Mesenchymal stem cell (in vitro differentiated cells and primary cell): ENCODE data around the gene TCF4.
A peak's percentile ranks its signal among the peaks of the same experiment; 100 is the strongest.

Experiments
- DNase-seq: peaks from one replicate; pipeline ENCODE4 v3.0.0-alpha.2; 2013
- H2AFZ ChIP-seq: one replicate; pipeline ENCODE4 v1.6.1; 2013; ENCODE audit warnings: low read depth, mild to moderate bottlenecking, control low read depth, inconsistent platforms, low read length, moderate library complexity
- H2AK5ac ChIP-seq: 2 replicates; pipeline ENCODE4 v1.6.1; 2013; ENCODE audit warnings: low read length, moderate library complexity, mild to moderate bottlenecking, inconsistent platforms; ENCODE audit not compliant: severe bottlenecking
- H2BK120ac ChIP-seq: one replicate; pipeline ENCODE4 v1.6.1; 2013; ENCODE audit warnings: low read depth, mild to moderate bottlenecking, inconsistent platforms, low read length, moderate library complexity
- H2BK12ac ChIP-seq, 2 experiments: one replicate each; pipeline ENCODE4 v1.6.1; 2013; ENCODE audit warnings: inconsistent platforms in 2 of 2, low read length in 2 of 2, mild to moderate bottlenecking in 2 of 2, moderate library complexity in 2 of 2, control low read depth in 1 of 2
- H2BK15ac ChIP-seq: one replicate; pipeline ENCODE4 v1.6.1; 2013; ENCODE audit warnings: mild to moderate bottlenecking, low read depth, inconsistent platforms; ENCODE audit not compliant: poor library complexity, severe bottlenecking
- H2BK5ac ChIP-seq: 2 replicates; pipeline ENCODE4 v1.6.1; 2013; ENCODE audit warnings: low read depth, mild to moderate bottlenecking, low read length, control low read depth, inconsistent platforms; ENCODE audit not compliant: poor library complexity, severe bottlenecking
- H3K14ac ChIP-seq, 2 experiments: one replicate each; pipeline ENCODE4 v1.6.1; 2013; ENCODE audit warnings: inconsistent platforms in 2 of 2, low read length in 2 of 2, control low read depth in 1 of 2, mild to moderate bottlenecking in 1 of 2, moderate library complexity in 1 of 2
- H3K18ac ChIP-seq, 2 experiments: one replicate each; pipeline ENCODE4 v1.6.1; 2013; ENCODE audit warnings: inconsistent platforms in 2 of 2, low read length in 2 of 2, control low read depth in 1 of 2, low read depth in 1 of 2, mild to moderate bottlenecking in 1 of 2
- H3K23ac ChIP-seq, 2 experiments: one replicate each; pipeline ENCODE4 v1.6.1; 2013; ENCODE audit warnings: inconsistent platforms in 2 of 2, low read length in 2 of 2, mild to moderate bottlenecking in 2 of 2, moderate library complexity in 2 of 2, control low read depth in 1 of 2
- H3K27ac ChIP-seq: 2 replicates; pipeline ENCODE4 v1.5.1; 2013; ENCODE audit warnings: mild to moderate bottlenecking, moderate library complexity, low read length, control low read depth, inconsistent platforms; ENCODE audit not compliant: poor library complexity, severe bottlenecking
- H3K27me3 ChIP-seq, 2 experiments: 2 replicates each; pipeline versions ENCODE4 v1.6.1 to v1.7.0; 2013; ENCODE audit warnings: low read length in 2 of 2, mild to moderate bottlenecking in 2 of 2, moderate library complexity in 2 of 2, control low read depth in 1 of 2, inconsistent platforms in 1 of 2; ENCODE audit not compliant: control insufficient read depth in 1 of 2, insufficient read depth in 1 of 2
- H3K36me3 ChIP-seq, 2 experiments: 2 replicates each; pipeline versions ENCODE4 v1.6.1 to v1.7.0; 2013; ENCODE audit warnings: low read length in 2 of 2, control low read depth in 1 of 2, inconsistent platforms in 1 of 2, low read depth in 1 of 2, mild to moderate bottlenecking in 1 of 2; ENCODE audit not compliant: insufficient read depth in 2 of 2, control insufficient read depth in 1 of 2
- H3K4ac ChIP-seq, 2 experiments: one replicate each; pipeline ENCODE4 v1.6.1; 2013; ENCODE audit warnings: inconsistent platforms in 2 of 2, low read length in 2 of 2, mild to moderate bottlenecking in 2 of 2, moderate library complexity in 2 of 2, control low read depth in 1 of 2, low read depth in 1 of 2
- H3K4me1 ChIP-seq: 2 replicates; pipeline ENCODE4 v1.6.1; 2013; ENCODE audit warnings: low read depth, low read length, control low read depth; ENCODE audit not compliant: control insufficient read depth, insufficient read depth
- H3K4me2 ChIP-seq: 2 replicates; pipeline ENCODE4 v1.6.1; 2013; ENCODE audit warnings: low read length, mild to moderate bottlenecking, inconsistent platforms; ENCODE audit not compliant: poor library complexity, severe bottlenecking
- H3K4me3 ChIP-seq, 2 experiments: 2 replicates each; pipeline versions ENCODE4 v1.5.1 to v1.7.0; 2013; ENCODE audit warnings: low read length in 2 of 2, mild to moderate bottlenecking in 2 of 2, control low read depth in 1 of 2, low read depth in 1 of 2; ENCODE audit not compliant: insufficient read depth in 1 of 2
- H3K79me1 ChIP-seq: replicated peaks from 2 replicates; pipeline ENCODE4 v1.6.1; 2013; ENCODE audit warnings: mild to moderate bottlenecking, control low read depth, low read length, inconsistent platforms; ENCODE audit not compliant: poor library complexity, severe bottlenecking
- H3K9ac ChIP-seq: 2 replicates; pipeline ENCODE4 v1.7.0; 2013; ENCODE audit warnings: mild to moderate bottlenecking, low read length, moderate library complexity
- H3K9me3 ChIP-seq: 2 replicates; pipeline ENCODE4 v1.7.0; 2013; ENCODE audit warnings: mild to moderate bottlenecking, low read length; ENCODE audit not compliant: control insufficient read depth
- H4K8ac ChIP-seq: one replicate; pipeline ENCODE4 v1.6.1; 2013; ENCODE audit warnings: inconsistent platforms, mild to moderate bottlenecking, low read length, moderate library complexity
- H4K91ac ChIP-seq: one replicate; pipeline ENCODE4 v1.6.1; 2013; ENCODE audit warnings: mild to moderate bottlenecking, low read length, inconsistent platforms
- WGBS: methylation state at CpG from one replicate; pipeline ENCODE4 v1.1.7; 2013; ENCODE audit warnings: mixed read lengths; 5-methylcytosine and 5-hydroxymethylcytosine counted together

Gene TCF4

DNA sequence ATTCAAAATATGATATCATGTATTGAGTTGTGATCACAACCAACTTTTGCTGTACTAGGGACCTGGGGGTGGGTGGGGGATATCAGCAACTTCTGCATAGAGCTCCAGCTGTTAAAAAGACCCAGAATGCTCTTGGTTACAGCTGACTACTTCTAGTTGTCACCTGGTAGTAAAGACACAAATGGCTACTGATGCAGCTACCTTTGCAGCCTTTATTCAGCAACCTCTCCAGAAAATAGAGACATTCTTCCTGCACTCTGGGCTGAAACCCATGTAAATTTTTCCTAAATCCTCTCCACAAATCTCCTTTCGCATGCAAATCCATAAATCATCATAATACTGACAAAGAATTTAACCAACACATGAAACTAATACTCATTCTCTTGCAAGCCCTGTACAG lies 238.3 kb downstream of the TCF4 start:
- no peak overlapping the region for H2AK5ac ChIP-seq
- H3K79me1 ChIP-seq, result peaks cover 5% of the 10 kb centered on the region
- 96% methylated on average over 1 of the region's 1 CpG for WGBS
- H3K9me3 ChIP-seq, result no peaks in the 10 kb centered on the region
- no peak overlapping the region for H2BK15ac ChIP-seq
- no peak overlapping the region for H3K4me3 ChIP-seq
- no peak overlapping the region for H3K4me2 ChIP-seq
- H3K27ac ChIP-seq, result no peak overlapping the region
- no peak overlapping the region for H3K4ac ChIP-seq
- H3K36me3 ChIP-seq, result peaks cover 3 to 30% of the 10 kb centered on the region in 2 experiments
- no peak overlapping the region for H2BK120ac ChIP-seq
- H3K18ac ChIP-seq, result no peak overlapping the region
- no peak overlapping the region for H2BK5ac ChIP-seq
- peaks cover 2% of the 10 kb centered on the region for H3K4me1 ChIP-seq
- H3K23ac ChIP-seq, result peak overlapping the region in 1 of 2 experiments; percentile 79
- no peak overlapping the region for H3K14ac ChIP-seq
- no peak for DNase-seq
- H4K91ac ChIP-seq, result no peak overlapping the region
- no peaks in the 10 kb centered on the region for H3K27me3 ChIP-seq
- H3K9ac ChIP-seq, result no peak overlapping the region
- no peak overlapping the region for H2AFZ ChIP-seq
- no peak overlapping the region for H2BK12ac ChIP-seq
- no peak overlapping the region for H4K8ac ChIP-seq

- H3K9me3 ChIP-seq, result no peaks in the 10 kb centered on the region
- no peak overlapping the region for H3K18ac ChIP-seq
- H3K4me1 ChIP-seq, result peaks cover 2% of the 10 kb centered on the region
- H3K36me3 ChIP-seq, result peaks cover 3 to 30% of the 10 kb centered on the region in 2 experiments
- no peak overlapping the region for H3K27ac ChIP-seq
- no peak overlapping the region for H3K9ac ChIP-seq
- no peak overlapping the region for H2BK5ac ChIP-seq
- H3K4me3 ChIP-seq, result no peak overlapping the region
- H4K91ac ChIP-seq, result no peak overlapping the region
- H2AFZ ChIP-seq, result no peak overlapping the region
- H3K23ac ChIP-seq, result no peak overlapping the region
- H3K4me2 ChIP-seq, result no peak overlapping the region
- H3K79me1 ChIP-seq, result peaks cover 2% of the 10 kb centered on the region
- H2BK15ac ChIP-seq, result no peak overlapping the region
- 91% methylated on average over 16 of the region's 16 CpGs for WGBS
- H3K27me3 ChIP-seq, result no peaks in the 10 kb centered on the region
- H3K14ac ChIP-seq, result no peak overlapping the region
- peak overlapping the region in 1 of 2 experiments; percentile 29 for H2BK12ac ChIP-seq
- DNase-seq, result no peak
- H4K8ac ChIP-seq, result no peak overlapping the region
- no peak overlapping the region for H2BK120ac ChIP-seq
- H2AK5ac ChIP-seq, result no peak overlapping the region
- no peak overlapping the region for H3K4ac ChIP-seq
These were observed 240.8 kb downstream of the TCF4 start for GRCh38 chr18:55346961-55347740.

- Histone ChIP-seq H4K91ac (no peak overlapping the region), H2AK5ac (no peak overlapping the region), H2AFZ (no peak overlapping the region), H3K4me2 (no peak overlapping the region), H3K27me3 (no peaks in the 10 kb centered on the region), H3K4ac (no peak overlapping the region), H3K79me1 (peaks cover 2% of the 10 kb centered on the region), H3K4me3 (no peak overlapping the region), H2BK120ac (no peak overlapping the region), H3K14ac (no peak overlapping the region), H3K18ac (no peak overlapping the region), H3K9ac (no peak overlapping the region), H3K9me3 (no peaks in the 10 kb centered on the region), H3K27ac (no peak overlapping the region), H4K8ac (no peak overlapping the region), H3K36me3 (peaks cover 3 to 30% of the 10 kb centered on the region in 2 experiments), H2BK15ac (no peak overlapping the region), H2BK12ac (no peak overlapping the region), H3K4me1 (peaks cover 2% of the 10 kb centered on the region), H2BK5ac (no peak overlapping the region), H3K23ac (no peak overlapping the region)
- WGBS, result no CpG with 5 or more reads among the region's 3 CpGs
- no peak for DNase-seq
These were observed 241.6 kb downstream of the TCF4 start for GRCh38 chr18:55346387-55346786.

DNA sequence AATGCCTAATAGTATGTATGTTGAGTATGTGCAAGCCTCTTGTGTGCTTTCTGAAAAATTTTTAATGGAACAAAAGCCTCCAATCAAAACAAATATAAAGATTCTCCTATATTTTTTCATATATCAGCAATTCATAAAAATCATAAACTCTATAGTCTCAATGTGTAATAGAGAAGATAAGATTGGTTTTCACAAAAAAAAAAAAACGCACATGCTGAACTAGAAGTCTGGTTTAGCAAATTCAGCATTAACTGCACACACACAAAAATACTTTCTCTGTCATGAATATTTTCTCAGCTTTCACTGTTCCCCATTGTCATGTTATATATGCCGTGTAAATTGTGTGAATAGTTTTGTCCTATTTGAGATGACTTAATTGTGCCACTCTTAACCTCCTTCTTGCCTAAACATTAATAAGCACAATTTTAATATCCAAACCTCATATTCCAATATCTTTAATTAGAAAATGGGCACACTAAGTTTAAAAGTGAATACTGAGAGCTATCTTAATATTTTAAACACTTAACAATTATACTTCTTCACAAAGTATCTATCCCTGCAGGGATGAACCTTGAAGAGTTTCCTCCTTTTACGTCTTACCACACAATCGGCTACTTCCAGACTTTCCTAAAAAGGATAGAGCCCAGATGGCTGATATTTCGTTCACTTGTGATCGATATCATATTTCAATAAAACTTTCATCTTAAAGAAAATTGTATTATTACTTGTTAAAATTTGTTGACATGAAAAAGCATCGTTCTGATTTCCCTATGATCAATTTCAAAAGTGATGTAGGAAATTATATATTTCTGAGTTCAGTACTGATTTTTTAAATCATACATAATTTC lies 242.7 kb downstream of the TCF4 start:
- Histone ChIP-seq H3K27me3 (no peaks in the 10 kb centered on the region), H3K14ac (no peak overlapping the region), H3K36me3 (peaks cover 3 to 25% of the 10 kb centered on the region in 2 experiments), H2BK15ac (no peak overlapping the region), H3K4me2 (no peak overlapping the region), H3K27ac (no peak overlapping the region), H2BK120ac (no peak overlapping the region), H3K18ac (no peak overlapping the region), H3K23ac (no peak overlapping the region), H2AFZ (no peak overlapping the region), H2BK5ac (no peak overlapping the region), H4K8ac (no peak overlapping the region), H3K9me3 (no peaks in the 10 kb centered on the region), H4K91ac (no peak overlapping the region), H3K79me1 (peaks cover 2% of the 10 kb centered on the region), H3K9ac (no peak overlapping the region), H2AK5ac (no peak overlapping the region), H3K4me1 (no peaks in the 10 kb centered on the region), H2BK12ac (no peak overlapping the region), H3K4ac (no peak overlapping the region), H3K4me3 (no peak overlapping the region)
- WGBS, result 95% methylated on average over 2 of the region's 7 CpGs
- DNase-seq, result no peak
